ENCODE data around the gene METTL3.

The METTL3 gene

DNA sequence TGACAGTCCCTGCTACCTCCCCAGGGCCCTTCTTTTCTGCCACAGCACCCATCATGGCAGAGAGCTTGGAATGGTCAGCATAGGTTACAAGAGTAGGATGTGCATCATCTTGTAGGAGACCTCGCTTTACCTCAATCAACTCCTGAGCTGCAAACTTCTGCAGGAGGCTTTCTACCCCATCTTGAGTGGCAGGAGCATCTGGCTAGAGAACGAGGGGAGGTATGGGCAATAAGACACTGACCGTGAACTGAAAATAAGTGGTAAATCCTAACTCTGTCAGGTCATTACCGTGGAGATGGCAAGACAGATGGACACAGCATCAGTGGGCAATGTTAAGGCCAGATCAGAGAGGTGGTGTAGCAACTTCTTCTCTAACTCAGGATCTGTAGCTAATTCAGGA is 7.8 kb downstream of the METTL3 start:
- H3K4me3 ChIP-seq (replicated peaks in 1 of 2; ENCODE audit: low read depth in 2 of 2, low read length in 2 of 2) = no peak overlapping the region
- TF ChIP-seq, protein P1, sequence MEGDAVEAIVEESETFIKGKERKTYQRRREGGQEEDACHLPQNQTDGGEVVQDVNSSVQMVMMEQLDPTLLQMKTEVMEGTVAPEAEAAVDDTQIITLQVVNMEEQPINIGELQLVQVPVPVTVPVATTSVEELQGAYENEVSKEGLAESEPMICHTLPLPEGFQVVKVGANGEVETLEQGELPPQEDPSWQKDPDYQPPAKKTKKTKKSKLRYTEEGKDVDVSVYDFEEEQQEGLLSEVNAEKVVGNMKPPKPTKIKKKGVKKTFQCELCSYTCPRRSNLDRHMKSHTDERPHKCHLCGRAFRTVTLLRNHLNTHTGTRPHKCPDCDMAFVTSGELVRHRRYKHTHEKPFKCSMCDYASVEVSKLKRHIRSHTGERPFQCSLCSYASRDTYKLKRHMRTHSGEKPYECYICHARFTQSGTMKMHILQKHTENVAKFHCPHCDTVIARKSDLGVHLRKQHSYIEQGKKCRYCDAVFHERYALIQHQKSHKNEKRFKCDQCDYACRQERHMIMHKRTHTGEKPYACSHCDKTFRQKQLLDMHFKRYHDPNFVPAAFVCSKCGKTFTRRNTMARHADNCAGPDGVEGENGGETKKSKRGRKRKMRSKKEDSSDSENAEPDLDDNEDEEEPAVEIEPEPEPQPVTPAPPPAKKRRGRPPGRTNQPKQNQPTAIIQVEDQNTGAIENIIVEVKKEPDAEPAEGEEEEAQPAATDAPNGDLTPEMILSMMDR (IDR thresholded peaks at IDR 0.05; ENCODE audit: low read depth, low read length) = no peak
- DNase-seq (ENCODE audit: low read depth in 2 of 2) = no peak

DNA sequence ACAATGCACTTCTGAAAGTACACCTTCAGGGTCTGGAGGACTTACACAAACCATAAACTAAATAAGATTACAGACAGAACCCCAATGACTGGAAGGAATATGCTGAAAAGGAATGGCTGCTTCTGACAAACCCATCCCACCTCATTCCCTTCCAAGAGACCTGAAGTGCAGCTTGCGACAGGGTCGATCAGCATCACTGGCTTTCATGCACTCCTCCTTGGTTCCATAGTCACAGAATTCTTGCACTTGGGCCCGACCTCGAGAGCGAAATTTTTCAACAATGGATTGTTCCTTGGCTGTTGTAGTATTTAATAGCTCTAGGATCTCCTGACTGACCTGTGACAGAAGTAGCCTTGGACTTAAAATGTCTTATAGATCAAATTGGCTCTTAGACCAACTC is 9.6 kb downstream of the METTL3 start:
- TF ChIP-seq, protein P1 (IDR thresholded peaks at IDR 0.05; ENCODE audit: low read depth, low read length) = no peak
- no peak for DNase-seq (ENCODE audit: low read depth in 2 of 2)
- no peak overlapping the region for H3K4me3 ChIP-seq (replicated peaks in 1 of 2; ENCODE audit: low read depth in 2 of 2, low read length in 2 of 2)

DNA sequence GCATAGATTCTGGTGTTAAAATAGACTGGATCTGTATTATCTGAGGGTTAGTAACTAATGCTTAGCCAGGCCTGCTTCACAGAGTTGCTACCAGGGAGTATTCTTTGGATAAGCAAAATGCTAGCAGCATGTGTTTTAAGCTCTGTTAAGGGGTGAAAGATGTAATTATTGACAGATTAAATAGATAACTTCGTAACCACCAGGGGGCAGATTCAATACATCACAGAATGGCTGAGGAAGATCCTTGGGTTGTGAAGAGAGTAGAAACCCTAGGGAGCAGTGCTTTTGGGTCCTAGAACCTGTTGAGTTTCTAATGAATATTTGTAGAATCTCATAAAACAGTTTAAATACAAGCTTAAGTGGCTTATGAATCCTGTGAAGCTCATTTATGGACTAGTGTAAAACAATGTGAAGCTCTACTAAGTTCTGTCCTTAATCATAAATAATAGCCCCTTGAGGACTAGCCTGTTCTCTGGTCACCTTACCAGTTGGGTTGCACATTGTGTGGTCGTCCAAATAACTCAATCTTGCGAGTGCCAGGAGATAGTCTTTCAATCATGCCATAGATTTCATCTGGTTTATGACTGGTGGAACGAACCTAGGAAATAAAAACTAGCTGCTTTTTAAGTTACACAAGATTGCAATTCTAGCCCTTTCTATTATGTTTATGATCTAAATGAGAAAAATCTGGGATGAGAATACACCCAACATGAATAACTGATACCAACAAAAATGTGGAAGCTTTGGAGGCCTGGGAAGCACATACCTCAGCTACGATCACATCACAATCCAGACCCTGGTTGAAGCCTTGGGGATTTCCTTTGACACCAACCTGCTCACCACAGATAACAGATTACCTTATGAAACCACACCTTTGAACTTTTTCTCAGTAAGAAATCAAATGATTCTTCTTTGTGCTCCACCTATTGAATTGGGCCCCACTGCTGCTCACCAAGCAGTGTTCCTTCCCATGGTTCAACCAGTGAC is 12.3 kb downstream of the METTL3 start:
- no peak overlapping the region for H3K4me3 ChIP-seq (replicated peaks in 1 of 2; ENCODE audit: low read depth in 2 of 2, low read length in 2 of 2)
- TF ChIP-seq, protein P1 (IDR thresholded peaks at IDR 0.05; ENCODE audit: low read depth, low read length) = peak; percentile 35
- DNase-seq (ENCODE audit: low read depth in 2 of 2) = peak; percentile 61

DNA sequence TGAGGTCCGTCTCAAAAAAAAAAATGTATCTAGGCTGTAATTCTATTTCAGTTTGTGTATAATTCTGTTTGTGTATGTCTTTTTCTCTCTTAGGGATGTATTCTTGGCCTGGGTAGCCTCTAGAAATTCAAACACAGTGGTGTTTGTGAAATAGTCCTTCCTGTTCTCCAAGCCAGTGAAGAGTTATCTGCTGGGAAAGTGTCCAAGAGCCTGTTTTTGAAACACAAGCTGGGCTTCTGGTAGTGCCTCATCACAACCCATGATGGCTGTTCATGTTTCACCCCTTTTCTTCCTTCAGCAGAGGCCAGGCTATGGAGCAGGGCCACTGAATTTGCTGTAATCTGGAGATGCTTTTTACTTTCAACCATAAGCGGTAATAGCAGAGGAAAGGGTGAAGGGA is 14.7 kb downstream of the METTL3 start:
- H3K4me3 ChIP-seq (replicated peaks in 1 of 2; ENCODE audit: low read depth in 2 of 2, low read length in 2 of 2) = no peak overlapping the region
- peak; percentile 43 to 86 for DNase-seq (ENCODE audit: low read depth in 2 of 2)
- TF ChIP-seq, protein P1 (IDR thresholded peaks at IDR 0.05; ENCODE audit: low read depth, low read length) = no peak

DNA sequence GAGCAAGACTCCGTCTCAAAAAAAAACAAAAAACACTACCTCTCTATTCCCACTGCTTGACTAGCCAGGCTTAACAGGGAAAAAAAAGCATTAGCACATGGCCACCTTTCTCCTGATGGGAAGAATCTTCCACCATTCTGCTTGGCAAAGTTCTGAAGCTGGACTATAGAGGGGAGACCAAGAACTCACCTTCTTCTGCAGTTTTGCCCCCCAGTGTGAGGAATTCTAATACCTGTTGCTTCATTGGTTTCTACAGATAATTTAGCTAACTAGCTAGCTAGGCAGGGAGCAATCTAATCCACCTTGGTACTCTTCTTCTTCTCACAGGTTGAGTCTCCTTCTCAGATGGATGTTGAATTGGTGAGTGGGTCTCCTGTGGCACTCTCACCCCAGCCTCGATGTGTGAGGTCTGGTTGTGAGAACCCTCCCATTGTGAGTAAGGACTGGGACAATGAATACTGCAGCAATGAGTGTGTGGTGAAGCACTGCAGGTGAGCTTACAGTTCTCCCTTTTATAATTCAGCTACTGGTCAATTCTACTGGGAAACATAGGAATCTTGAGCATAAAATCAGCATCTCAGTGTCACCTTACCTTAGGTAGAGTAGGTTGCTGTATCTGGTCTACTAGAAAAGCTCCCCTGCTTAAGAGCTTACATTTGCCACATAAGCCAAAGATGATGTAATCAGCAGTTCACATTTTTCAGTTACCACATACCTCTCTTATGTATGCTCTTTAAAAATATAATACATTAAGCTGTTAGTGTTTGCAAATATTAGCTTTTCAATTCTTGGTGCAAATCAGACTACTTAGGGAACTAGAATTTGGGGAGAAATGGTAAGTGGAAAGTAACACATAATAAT is 16.0 kb downstream of the METTL3 start:
- H3K4me3 ChIP-seq (replicated peaks in 1 of 2; ENCODE audit: low read depth in 2 of 2, low read length in 2 of 2) = no peak overlapping the region
- DNase-seq (ENCODE audit: low read depth in 2 of 2) = peak; percentile 27 to 55
- TF ChIP-seq, protein P1 (IDR thresholded peaks at IDR 0.05; ENCODE audit: low read depth, low read length) = no peak

DNA sequence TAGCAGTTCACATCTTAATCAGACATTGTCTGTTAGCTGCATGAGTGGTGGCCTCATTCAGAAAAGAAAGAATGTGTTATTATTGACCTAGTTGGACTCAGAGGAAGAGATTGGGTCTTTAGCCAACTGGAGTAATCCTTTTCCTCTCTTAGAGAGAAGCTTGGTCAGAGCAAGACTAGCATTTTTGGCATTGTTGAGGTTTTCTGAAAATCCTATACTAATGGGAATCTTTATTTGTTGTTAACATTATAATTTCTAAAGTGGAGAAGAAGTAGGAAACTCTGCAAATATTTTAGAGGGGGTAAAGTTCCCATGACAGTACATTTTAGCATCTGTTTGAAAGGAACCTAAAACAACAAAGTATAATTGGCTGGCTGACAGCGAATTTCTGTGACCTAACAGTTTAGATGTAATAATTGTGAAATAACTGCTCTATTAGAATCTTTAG is 24.5 kb downstream of the METTL3 start:
- H3K4me3 ChIP-seq (replicated peaks in 1 of 2; ENCODE audit: low read depth in 2 of 2, low read length in 2 of 2) = no peak overlapping the region
- TF ChIP-seq, protein P1 (IDR thresholded peaks at IDR 0.05; ENCODE audit: low read depth, low read length) = no peak
- DNase-seq (ENCODE audit: low read depth in 2 of 2) = peak; percentile 59 to 75

All from cardiac fibroblast (primary cell).